ENCODE data around the gene RUNX2.

DNA sequence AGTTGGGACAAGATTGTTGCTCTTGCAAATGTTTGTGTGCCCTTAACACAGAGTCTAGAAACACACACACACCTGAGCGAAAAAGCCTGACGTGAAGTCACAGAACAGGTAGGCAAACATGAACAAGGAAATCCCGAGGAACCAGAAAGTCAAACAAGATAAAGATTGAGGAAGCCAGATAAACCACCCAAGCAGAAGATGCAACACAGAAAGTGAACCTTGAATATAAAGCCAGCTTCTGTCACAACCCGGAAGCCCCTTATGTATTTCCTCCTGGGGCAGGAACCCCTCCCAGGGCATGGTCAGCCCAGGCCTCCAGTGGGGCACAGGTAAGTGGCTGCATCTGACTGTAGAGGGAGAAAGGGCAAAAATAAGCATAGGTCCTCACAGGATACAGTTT lies 207.8 kb downstream of the RUNX2 start:
- TF ChIP-seq ZNF77 (CRISPR knock-in tag; IDR thresholded peaks at IDR 0.05) = no peak
- TF ChIP-seq ERF (CRISPR knock-in tag; IDR thresholded peaks at IDR 0.05) = no peak
- no peak for TF ChIP-seq GABPA (tag; conservative IDR thresholded peaks at IDR 0.05; ENCODE audit: low read depth)
- TF ChIP-seq U2AF2 (optimal IDR thresholded peaks at IDR 0.05; ENCODE audit: low read depth, low read length) = no peak
- no peak for TF ChIP-seq FOXA1 (IDR thresholded peaks at IDR 0.05; ENCODE audit: borderline replicate concordance)
- TF ChIP-seq MXI1 (IDR thresholded peaks at IDR 0.05; ENCODE audit: low read depth, low read length) = no peak
- no peak for TF ChIP-seq CBX1 (IDR thresholded peaks at IDR 0.05; ENCODE audit: low read depth)
- TF ChIP-seq ZBTB1 (CRISPR knock-in tag; IDR thresholded peaks at IDR 0.05; ENCODE audit: borderline replicate concordance, low read depth) = no peak
- TF ChIP-seq, protein P1, sequence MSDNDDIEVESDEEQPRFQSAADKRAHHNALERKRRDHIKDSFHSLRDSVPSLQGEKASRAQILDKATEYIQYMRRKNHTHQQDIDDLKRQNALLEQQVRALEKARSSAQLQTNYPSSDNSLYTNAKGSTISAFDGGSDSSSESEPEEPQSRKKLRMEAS (CRISPR knock-in tag; IDR thresholded peaks at IDR 0.05) = no peak

Data from K562 (cell line).